OCI-M2 (cell line): Measurements from ENCODE around the gene AFF1.
"Not testable (repeated sequence)": the region's sequence is repeated elsewhere in the genome, so short reads cannot be mapped to it uniquely, and the experiment has no call there.

Source experiments
- DNase-seq: peaks from one replicate; lab custom pipeline; 2025; ENCODE audit not compliant: unreplicated experiment; lab: John Stamatoyannopoulos, UW

The AFF1 gene

GRCh38 chr4:87033902-87034301 is 99.1 kb downstream of the AFF1 start:
- no peak for DNase-seq

- no peak for DNase-seq
Observed at GRCh38 chr4:87034527-87034926, 99.7 kb downstream of the AFF1 start.

- no peak for DNase-seq
Observed at GRCh38 chr4:87035881-87036509, 101.2 kb downstream of the AFF1 start.

- DNase-seq: no peak
Observed at GRCh38 chr4:87036713-87037112, 101.9 kb downstream of the AFF1 start.

- not testable (repeated sequence) for DNase-seq
Observed at GRCh38 chr4:87037171-87037570, 102.4 kb downstream of the AFF1 start.

GRCh38 chr4:87037671-87038334 is 103.0 kb downstream of the AFF1 start:
- no peak for DNase-seq

GRCh38 chr4:87038837-87039615 is 104.2 kb downstream of the AFF1 start:
- no peak for DNase-seq

GRCh38 chr4:87041141-87041540 is 106.3 kb downstream of the AFF1 start:
- DNase-seq: no peak

GRCh38 chr4:87042221-87042620 is 107.4 kb downstream of the AFF1 start:
- no peak for DNase-seq

- DNase-seq: no peak
Observed at GRCh38 chr4:87042986-87043820, 108.4 kb downstream of the AFF1 start.

- DNase-seq: no peak
Observed at GRCh38 chr4:87044511-87045233, 109.9 kb downstream of the AFF1 start.

- no peak for DNase-seq
Observed at GRCh38 chr4:87045234-87045558, 110.4 kb downstream of the AFF1 start.

GRCh38 chr4:87045659-87046058 is 110.8 kb downstream of the AFF1 start:
- no peak for DNase-seq

- DNase-seq: no peak
Observed at GRCh38 chr4:87046121-87046551, 111.3 kb downstream of the AFF1 start.

GRCh38 chr4:87047281-87047798 is 112.5 kb downstream of the AFF1 start:
- no peak for DNase-seq

GRCh38 chr4:87049508-87049907 is 114.7 kb downstream of the AFF1 start:
- DNase-seq: no peak

GRCh38 chr4:87050596-87050995 is 115.8 kb downstream of the AFF1 start:
- DNase-seq: no peak

GRCh38 chr4:87051121-87051713 is 116.4 kb downstream of the AFF1 start:
- no peak for DNase-seq

GRCh38 chr4:87052615-87053014 is 117.8 kb downstream of the AFF1 start:
- DNase-seq: no peak

- DNase-seq: no peak
Observed at GRCh38 chr4:87053176-87053658, 118.4 kb downstream of the AFF1 start.
